NCI-H2107 treated with DMSO at 0.1 percent for 48 hours (cell line): ENCODE data around the gene COX6B1.
A peak's percentile ranks its signal among the peaks of the same experiment; 100 is the strongest.
"Not testable (repeated sequence)": the region's sequence is repeated elsewhere in the genome, so short reads cannot be mapped to it uniquely, and the experiment has no call there.

Source experiments
- DNase-seq: peaks from one replicate; lab custom pipeline; 2025; ENCODE audit not compliant: unreplicated experiment; lab: John Stamatoyannopoulos, UW

The COX6B1 gene

GRCh38 chr19:35633727-35634440 lies 14.2 kb upstream of the COX6B1 start:
- DNase-seq, result no peak

GRCh38 chr19:35636651-35637050 lies 11.5 kb upstream of the COX6B1 start:
- no peak for DNase-seq

GRCh38 chr19:35637165-35637564 lies 11.0 kb upstream of the COX6B1 start:
- no peak for DNase-seq

GRCh38 chr19:35639321-35639639 lies 8.8 kb upstream of the COX6B1 start:
- no peak for DNase-seq

- no peak for DNase-seq
Measured at GRCh38 chr19:35639863-35640262, 8.3 kb upstream of the COX6B1 start.

GRCh38 chr19:35641515-35642151 lies 6.5 kb upstream of the COX6B1 start, which contains the start of gene ETV2:
ETV2 (plus strand) TSS chr19:35641745; CDS start chr19:35642461, 716 bp downstream.
- DNase-seq, result no peak

GRCh38 chr19:35642312-35642711 lies 5.8 kb upstream of the COX6B1 start:
- DNase-seq, result no peak

GRCh38 chr19:35642798-35643254 lies 5.3 kb upstream of the COX6B1 start:
- no peak for DNase-seq

- DNase-seq, result peak; percentile 35
Measured at GRCh38 chr19:35643255-35644205, 4.6 kb upstream of the COX6B1 start.

GRCh38 chr19:35644206-35644986 lies 3.7 kb upstream of the COX6B1 start:
- DNase-seq, result peak; percentile 86

GRCh38 chr19:35644987-35645679 lies 3.0 kb upstream of the COX6B1 start:
- DNase-seq, result no peak

- no peak for DNase-seq
Measured at GRCh38 chr19:35645680-35646511, 2.2 kb upstream of the COX6B1 start.

- no peak for DNase-seq
Measured at GRCh38 chr19:35650581-35650980, 2.5 kb downstream of the COX6B1 start.

- not testable (repeated sequence) for DNase-seq
Measured at GRCh38 chr19:35654828-35655227, 6.7 kb downstream of the COX6B1 start.

- no peak for DNase-seq
Measured at GRCh38 chr19:35655600-35655999, 7.5 kb downstream of the COX6B1 start.

GRCh38 chr19:35656700-35657099 lies 8.6 kb downstream of the COX6B1 start:
- DNase-seq, result no peak

- DNase-seq, result no peak
Measured at GRCh38 chr19:35657904-35658700, 10.0 kb downstream of the COX6B1 start.

GRCh38 chr19:35661995-35662340 lies 13.8 kb downstream of the COX6B1 start:
- no peak for DNase-seq

- no peak for DNase-seq
Measured at GRCh38 chr19:35663981-35664380, 15.9 kb downstream of the COX6B1 start.
